HepG2 (cell line): ENCODE results near the gene DDX19B.
A peak's percentile ranks its signal among the peaks of the same experiment; 100 is the strongest.

ENCODE experiments used
- CTCF ChIP-seq: sonication (generic); formaldehyde crosslinking; IDR thresholded peaks from 2 replicates; pipeline ENCODE4 v1.5.0; 2020; ENCODE audit warnings: mild to moderate bottlenecking, missing genetic modification reagents, moderate library complexity
- GABPA ChIP-seq, 2 experiments: IDR thresholded peaks; 2 replicates each; pipeline ENCODE4 v1.6.1; 2011 to 2016; ENCODE audit warnings: low read depth in 2 of 2, low read length in 1 of 2, missing biosample characterization in 1 of 2, missing genetic modification characterization in 1 of 2
- MAZ ChIP-seq, 2 experiments: sonication (generic) in 1 of 2; formaldehyde crosslinking in 1 of 2; IDR thresholded peaks; 2 replicates each; pipeline versions ENCODE4 v1.5.0 to v1.6.1; 2012 to 2020; ENCODE audit warnings: low read depth in 2 of 2, mild to moderate bottlenecking in 2 of 2, borderline replicate concordance in 1 of 2, improper control_type of control experiment in 1 of 2, low read length in 1 of 2, missing genetic modification reagents in 1 of 2, moderate library complexity in 1 of 2
- MTF1 ChIP-seq: sonication (generic); formaldehyde crosslinking; IDR thresholded peaks from 2 replicates; pipeline ENCODE4 v1.5.0; 2020; ENCODE audit warnings: missing genetic modification reagents
- NR3C1 ChIP-seq: sonication (generic); formaldehyde crosslinking; IDR thresholded peaks from 2 replicates; pipeline ENCODE4 v1.4.0; 2020; ENCODE audit warnings: missing genetic modification reagents
- POLR2A ChIP-seq, 2 experiments: IDR thresholded peaks; 2 replicates each; pipeline ENCODE4 v1.6.1; 2011; ENCODE audit warnings: low read depth in 2 of 2, low read length in 2 of 2, mild to moderate bottlenecking in 1 of 2, moderate library complexity in 1 of 2; ENCODE audit not compliant: insufficient read depth in 1 of 2
- TBL1XR1 ChIP-seq: fragments of 150-350 bp; IDR thresholded peaks from 2 replicates; pipeline ENCODE4 v1.6.1; 2014; ENCODE audit warnings: borderline replicate concordance, low read length; ENCODE audit not compliant: partially characterized antibody
- ZNF737 ChIP-seq: sonication (generic); formaldehyde crosslinking; IDR thresholded peaks from 2 replicates; pipeline ENCODE4 v1.5.0; 2020; ENCODE audit warnings: missing genetic modification reagents, mild to moderate bottlenecking, borderline replicate concordance
- TF ChIP-seq, protein P1 (sequence below): sonication (generic); formaldehyde crosslinking; IDR thresholded peaks from 2 replicates; pipeline ENCODE4 v1.4.0; 2020; ENCODE audit warnings: missing genetic modification reagents

- TF ChIP-seq MTF1 (CRISPR knock-in tag) (no peak), POLR2A (IDR thresholded peaks at IDR 0.05; ENCODE audit: insufficient read depth in 1 of 2, low read depth in 2 of 2, low read length in 2 of 2) (no peak), CTCF (CRISPR knock-in tag) (peak; percentile 60), GABPA (IDR thresholded peaks at IDR 0.05; ENCODE audit: low read depth, low read length) (no peak), GABPA (CRISPR knock-in tag; IDR thresholded peaks at IDR 0.05; ENCODE audit: low read depth) (no peak), ZNF737 (CRISPR knock-in tag) (no peak), NR3C1 (CRISPR knock-in tag) (no peak), TBL1XR1 (no peak), MAZ (IDR thresholded peaks at IDR 0.05; ENCODE audit: borderline replicate concordance, low read depth, low read length) (no peak), MAZ (CRISPR knock-in tag; IDR thresholded peaks at IDR 0.05; ENCODE audit: low read depth) (no peak)
- TF ChIP-seq, protein P1, sequence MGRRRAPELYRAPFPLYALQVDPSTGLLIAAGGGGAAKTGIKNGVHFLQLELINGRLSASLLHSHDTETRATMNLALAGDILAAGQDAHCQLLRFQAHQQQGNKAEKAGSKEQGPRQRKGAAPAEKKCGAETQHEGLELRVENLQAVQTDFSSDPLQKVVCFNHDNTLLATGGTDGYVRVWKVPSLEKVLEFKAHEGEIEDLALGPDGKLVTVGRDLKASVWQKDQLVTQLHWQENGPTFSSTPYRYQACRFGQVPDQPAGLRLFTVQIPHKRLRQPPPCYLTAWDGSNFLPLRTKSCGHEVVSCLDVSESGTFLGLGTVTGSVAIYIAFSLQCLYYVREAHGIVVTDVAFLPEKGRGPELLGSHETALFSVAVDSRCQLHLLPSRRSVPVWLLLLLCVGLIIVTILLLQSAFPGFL, result no peak
These were observed 45.5 kb upstream of the DDX19B start for GRCh38 chr16:70253291-70254106.
